Large intestine (tissue), 3 donors: ENCODE measurements around the gene PFKFB3. TPM values are rescaled to one million over a fixed set of nuclear protein-coding genes. Genes with fewer than 3 reads are reported as not detected.

Experiments used
- DNase-seq, 2 donors: peaks; one replicate each; pipeline versions ENCODE4 v3.0.0 to v3.0.0-alpha.2; 2013
- H3K27ac ChIP-seq: one replicate; pipeline ENCODE4 v1.5.1; 2013; ENCODE audit warnings: low read length
- H3K27me3 ChIP-seq: 2 replicates; pipeline ENCODE4 v1.6.1; 2013; ENCODE audit warnings: low read length; ENCODE audit not compliant: control insufficient read depth, insufficient read depth
- H3K36me3 ChIP-seq: 2 replicates; pipeline ENCODE4 v1.6.1; 2013; ENCODE audit warnings: low read length; ENCODE audit not compliant: control insufficient read depth, insufficient read depth
- H3K4me1 ChIP-seq: one replicate; pipeline ENCODE4 v1.6.1; 2013; ENCODE audit warnings: low read length; ENCODE audit not compliant: control insufficient read depth, insufficient read depth
- H3K4me3 ChIP-seq: one replicate; pipeline ENCODE4 v1.5.1; 2013; ENCODE audit warnings: low read length
- H3K9me3 ChIP-seq: one replicate; pipeline ENCODE4 v1.6.1; 2013; ENCODE audit warnings: mild to moderate bottlenecking, low read depth, low read length, moderate library complexity; ENCODE audit not compliant: control insufficient read depth
- WGBS: methylation state at CpG from one replicate; pipeline ENCODE4 v1.1.5; 2013; ENCODE audit warnings: low lambda C conversion rate; ENCODE audit not compliant: insufficient coverage; 5-methylcytosine and 5-hydroxymethylcytosine counted together
- polyA plus RNA-seq: library from polyadenylated mRNA; unstranded; fragments of 120-200 nt; gene quantifications from one replicate; pipeline ENCODE4 v1.2.1, GENCODE V29; 2013

Gene PFKFB3
- polyA plus RNA-seq, 1 donor, result 15.3 TPM

DNA sequence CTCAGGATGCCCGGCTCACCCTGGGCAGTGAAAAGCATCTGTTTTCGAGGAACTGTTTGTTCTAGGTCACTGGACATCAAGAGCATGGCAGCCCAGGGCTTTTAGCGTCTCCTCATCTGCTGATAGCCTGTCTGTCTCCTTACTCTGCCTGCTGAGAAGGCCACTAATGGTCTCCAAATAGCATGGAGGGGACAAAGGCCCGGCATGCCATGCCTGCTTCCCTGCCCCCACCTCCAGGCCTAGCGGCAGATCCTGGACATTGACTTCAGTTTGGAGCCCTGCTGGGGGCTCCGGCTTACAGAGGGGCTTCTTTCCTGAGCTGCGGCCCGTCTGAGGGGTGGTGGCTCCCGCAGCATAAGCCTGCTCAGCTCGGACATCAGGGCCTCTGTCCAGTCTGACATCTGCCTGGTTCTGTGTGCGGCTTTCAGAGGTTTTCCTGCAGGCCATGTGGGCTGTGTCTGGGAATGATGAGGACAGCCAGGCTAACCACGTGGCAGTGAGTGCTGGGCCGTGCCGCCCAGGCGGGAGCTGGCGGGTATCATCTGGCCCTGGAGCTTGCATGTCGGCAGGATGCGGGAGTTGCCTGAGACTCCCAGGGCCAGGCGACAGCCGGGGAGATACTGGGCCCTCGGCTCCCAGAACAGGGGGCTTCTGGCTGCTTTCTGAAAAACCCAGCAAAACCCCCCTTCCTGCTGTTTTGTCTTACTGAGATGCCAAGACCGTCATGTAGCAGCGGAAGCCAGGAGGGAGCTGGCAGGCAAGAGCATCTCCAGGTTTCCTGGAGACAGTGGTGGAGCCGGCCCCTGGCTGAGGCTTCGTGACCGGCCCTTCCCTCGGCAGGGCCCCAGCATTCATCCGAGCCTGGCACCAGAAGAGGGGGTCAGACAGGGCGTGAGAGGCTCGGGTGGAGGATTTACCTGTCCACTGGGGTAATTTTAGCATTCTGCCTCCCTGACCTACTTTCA, 9.2 kb downstream of the PFKFB3 start:
- Histone ChIP-seq H3K36me3 (peaks cover 22% of the 10 kb centered on the region), H3K4me3 (no peak overlapping the region), H3K27me3 (no peaks in the 10 kb centered on the region), H3K4me1 (peaks cover 3% of the 10 kb centered on the region), H3K27ac (peak overlapping the region; percentile 38), H3K9me3 (no peaks in the 10 kb centered on the region)
- no peak for DNase-seq
- WGBS, result no CpG with 5 or more reads among the region's 30 CpGs

DNA sequence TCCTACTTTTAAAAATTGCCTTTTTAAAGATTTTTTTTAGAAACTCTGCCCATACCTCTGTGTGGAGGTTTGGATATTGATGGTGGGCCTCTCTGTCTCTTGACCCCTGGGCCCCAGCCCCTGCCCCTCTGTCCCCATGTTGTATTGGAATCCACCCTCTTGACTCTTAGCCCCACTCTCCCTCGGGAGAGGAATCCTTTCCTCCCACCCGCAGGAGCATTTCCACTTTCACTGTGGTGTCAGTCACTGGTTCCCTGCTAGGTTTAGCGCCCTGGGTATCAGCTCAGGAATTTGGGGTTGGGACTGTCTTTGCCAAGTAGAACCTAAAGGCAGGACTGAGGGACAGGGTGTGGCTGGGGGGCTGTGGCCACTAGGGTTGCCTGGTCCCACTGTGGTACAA, 10.1 kb downstream of the PFKFB3 start:
- H3K27ac ChIP-seq, result no peak overlapping the region
- H3K36me3 ChIP-seq, result peaks cover 30% of the 10 kb centered on the region
- DNase-seq, result no peak
- H3K27me3 ChIP-seq, result no peaks in the 10 kb centered on the region
- H3K4me3 ChIP-seq, result no peak overlapping the region
- no CpG with 5 or more reads among the region's 3 CpGs for WGBS
- H3K9me3 ChIP-seq, result no peaks in the 10 kb centered on the region
- peaks cover 3% of the 10 kb centered on the region for H3K4me1 ChIP-seq

GRCh38 chr10:6213257-6213905, 10.6 kb downstream of the PFKFB3 start:
- no peaks in the 10 kb centered on the region for H3K9me3 ChIP-seq
- DNase-seq, result no peak
- H3K27me3 ChIP-seq, result no peaks in the 10 kb centered on the region
- H3K4me3 ChIP-seq, result no peak overlapping the region
- H3K27ac ChIP-seq, result no peak overlapping the region
- H3K4me1 ChIP-seq, result peaks cover 3% of the 10 kb centered on the region
- WGBS, result 67% methylated on average over 3 of the region's 17 CpGs
- H3K36me3 ChIP-seq, result peaks cover 32% of the 10 kb centered on the region

GRCh38 chr10:6213908-6214307, 11.2 kb downstream of the PFKFB3 start:
- no peak for DNase-seq
- Histone ChIP-seq H3K27ac (no peak overlapping the region), H3K4me1 (peaks cover 3% of the 10 kb centered on the region), H3K27me3 (no peaks in the 10 kb centered on the region), H3K4me3 (no peak overlapping the region), H3K36me3 (peaks cover 36% of the 10 kb centered on the region), H3K9me3 (no peaks in the 10 kb centered on the region)
- WGBS, result 100% methylated on average over 1 of the region's 5 CpGs

GRCh38 chr10:6214612-6215011, 11.9 kb downstream of the PFKFB3 start:
- Histone ChIP-seq H3K27me3 (no peaks in the 10 kb centered on the region), H3K4me1 (peaks cover 3% of the 10 kb centered on the region), H3K27ac (no peak overlapping the region), H3K9me3 (no peaks in the 10 kb centered on the region), H3K36me3 (peaks cover 43% of the 10 kb centered on the region), H3K4me3 (no peak overlapping the region)
- DNase-seq, result no peak
- no CpG with 5 or more reads among the region's 7 CpGs for WGBS

GRCh38 chr10:6215241-6215640, 12.5 kb downstream of the PFKFB3 start:
- peaks cover 46% of the 10 kb centered on the region for H3K36me3 ChIP-seq
- H3K27me3 ChIP-seq, result no peaks in the 10 kb centered on the region
- no peak overlapping the region for H3K27ac ChIP-seq
- peaks cover 3% of the 10 kb centered on the region for H3K4me1 ChIP-seq
- no CpG with 5 or more reads among the region's 19 CpGs for WGBS
- no peak for DNase-seq
- no peak overlapping the region for H3K4me3 ChIP-seq
- H3K9me3 ChIP-seq, result no peaks in the 10 kb centered on the region

GRCh38 chr10:6215683-6216484, 13.2 kb downstream of the PFKFB3 start:
- Histone ChIP-seq H3K36me3 (peaks cover 52% of the 10 kb centered on the region), H3K9me3 (no peaks in the 10 kb centered on the region), H3K4me1 (peaks cover 3% of the 10 kb centered on the region), H3K27me3 (no peaks in the 10 kb centered on the region), H3K27ac (no peak overlapping the region), H3K4me3 (no peak overlapping the region)
- WGBS, result no CpG with 5 or more reads among the region's 24 CpGs
- no peak for DNase-seq

GRCh38 chr10:6216916-6217315, 14.2 kb downstream of the PFKFB3 start:
- no peak overlapping the region for H3K27ac ChIP-seq
- peaks cover 62% of the 10 kb centered on the region for H3K36me3 ChIP-seq
- no peak for DNase-seq
- no peaks in the 10 kb centered on the region for H3K9me3 ChIP-seq
- H3K4me1 ChIP-seq, result no peaks in the 10 kb centered on the region
- no peak overlapping the region for H3K4me3 ChIP-seq
- H3K27me3 ChIP-seq, result no peaks in the 10 kb centered on the region
- WGBS, result 80% methylated on average over 3 of the region's 20 CpGs

GRCh38 chr10:6217611-6218010, 14.9 kb downstream of the PFKFB3 start:
- Histone ChIP-seq H3K27ac (no peak overlapping the region), H3K36me3 (peaks cover 68% of the 10 kb centered on the region), H3K4me1 (no peaks in the 10 kb centered on the region)

More at GRCh38 chr10:6217611-6218010, 14.9 kb downstream of the PFKFB3 start:
- no peak overlapping the region for H3K4me3 ChIP-seq
- H3K9me3 ChIP-seq, result no peaks in the 10 kb centered on the region
- WGBS, result no CpG with 5 or more reads among the region's 3 CpGs
- H3K27me3 ChIP-seq, result no peaks in the 10 kb centered on the region
- no peak for DNase-seq
